Trophoblast cell (in vitro differentiated cells and primary cell): ENCODE data around the gene ARHGEF10L.

Experiments used
- DNase-seq, 2 donors: peaks; one replicate each; pipeline ENCODE4 v3.0.0-alpha.2; 2016
- H2AFZ ChIP-seq: 2 replicates; pipeline ENCODE4 v1.6.1; 2013; ENCODE audit warnings: low read length, moderate library complexity, mild to moderate bottlenecking; ENCODE audit not compliant: insufficient read depth, poor library complexity
- H2AK5ac ChIP-seq: 2 replicates; pipeline ENCODE4 v1.6.1; 2013; ENCODE audit warnings: mild to moderate bottlenecking, low read length
- H2BK120ac ChIP-seq: 2 replicates; pipeline ENCODE4 v1.6.1; 2013; ENCODE audit warnings: low read length, mild to moderate bottlenecking, moderate library complexity; ENCODE audit not compliant: insufficient read depth, poor library complexity
- H2BK12ac ChIP-seq: 2 replicates; pipeline ENCODE4 v1.6.1; 2013; ENCODE audit warnings: mild to moderate bottlenecking, low read length, moderate library complexity
- H2BK5ac ChIP-seq: 2 replicates; pipeline ENCODE4 v1.6.1; 2013; ENCODE audit warnings: low read length, low read depth, moderate library complexity, mild to moderate bottlenecking; ENCODE audit not compliant: poor library complexity
- H3K14ac ChIP-seq: 2 replicates; pipeline ENCODE4 v1.6.1; 2013; ENCODE audit warnings: mild to moderate bottlenecking, low read length
- H3K18ac ChIP-seq: 2 replicates; pipeline ENCODE4 v1.6.1; 2013; ENCODE audit warnings: mild to moderate bottlenecking, low read length
- H3K23ac ChIP-seq: 2 replicates; pipeline ENCODE4 v1.6.1; 2013; ENCODE audit warnings: low read length
- H3K27ac ChIP-seq: 2 replicates; pipeline ENCODE4 v1.5.1; 2013; ENCODE audit warnings: low read depth, mild to moderate bottlenecking, inconsistent platforms, low read length, moderate library complexity
- H3K27me3 ChIP-seq: 2 replicates; pipeline ENCODE4 v1.6.1; 2013; ENCODE audit warnings: inconsistent platforms, mild to moderate bottlenecking, low read length, moderate library complexity; ENCODE audit not compliant: insufficient read depth
- H3K36me3 ChIP-seq, 2 experiments: 1 replicate in 1 of 2; 2 replicates in 1 of 2; pipeline ENCODE4 v1.6.1; 2013; ENCODE audit warnings: low read length in 2 of 2, mild to moderate bottlenecking in 2 of 2, moderate library complexity in 1 of 2; ENCODE audit not compliant: insufficient read depth in 2 of 2, control insufficient read depth in 1 of 2
- H3K4ac ChIP-seq: 2 replicates; pipeline ENCODE4 v1.6.1; 2013; ENCODE audit warnings: low read depth, mild to moderate bottlenecking, low read length, moderate library complexity
- H3K4me1 ChIP-seq, 2 experiments: 1 replicate in 1 of 2; 2 replicates in 1 of 2; pipeline ENCODE4 v1.6.1; 2013; ENCODE audit warnings: low read length in 2 of 2, mild to moderate bottlenecking in 2 of 2, moderate library complexity in 1 of 2; ENCODE audit not compliant: insufficient read depth in 2 of 2, control insufficient read depth in 1 of 2
- H3K4me2 ChIP-seq: 2 replicates; pipeline ENCODE4 v1.6.1; 2013; ENCODE audit warnings: inconsistent platforms, mild to moderate bottlenecking, low read length, moderate library complexity
- H3K4me3 ChIP-seq: 2 replicates; pipeline ENCODE4 v1.5.1; 2013; ENCODE audit warnings: mild to moderate bottlenecking, low read depth, low read length, inconsistent platforms
- H3K79me1 ChIP-seq: one replicate; pipeline ENCODE4 v1.6.1; 2013; ENCODE audit warnings: low read length
- H3K79me2 ChIP-seq: 2 replicates; pipeline ENCODE4 v1.6.1; 2013; ENCODE audit warnings: low read length, mild to moderate bottlenecking; ENCODE audit not compliant: control insufficient read depth, insufficient read depth, poor library complexity
- H3K9ac ChIP-seq: 2 replicates; pipeline ENCODE4 v1.6.1; 2013; ENCODE audit warnings: mild to moderate bottlenecking, low read length
- H3K9me3 ChIP-seq: 2 replicates; pipeline ENCODE4 v1.6.1; 2013; ENCODE audit warnings: low read depth, mild to moderate bottlenecking, control low read depth, inconsistent platforms, low read length; ENCODE audit not compliant: insufficient read depth
- H4K12ac ChIP-seq: 2 replicates; pipeline ENCODE4 v1.6.1; 2013; ENCODE audit warnings: low read depth, mild to moderate bottlenecking, low read length, moderate library complexity
- H4K8ac ChIP-seq: 2 replicates; pipeline ENCODE4 v1.6.1; 2013; ENCODE audit warnings: low read depth, mild to moderate bottlenecking, low read length, moderate library complexity
- H4K91ac ChIP-seq: one replicate; pipeline ENCODE4 v1.6.1; 2013; ENCODE audit warnings: low read depth, mild to moderate bottlenecking, low read length, moderate library complexity
- WGBS: extraction: QIAGEN DNeasy Blood & Tissue Kit; methylation state at CpG from one replicate; pipeline ENCODE4 v1.1.7; 2013; ENCODE audit warnings: missing lambda C conversion rate; ENCODE audit not compliant: insufficient read length, insufficient coverage; ENCODE audit errors: extremely low coverage; 5-methylcytosine and 5-hydroxymethylcytosine counted together

ARHGEF10L gene

DNA sequence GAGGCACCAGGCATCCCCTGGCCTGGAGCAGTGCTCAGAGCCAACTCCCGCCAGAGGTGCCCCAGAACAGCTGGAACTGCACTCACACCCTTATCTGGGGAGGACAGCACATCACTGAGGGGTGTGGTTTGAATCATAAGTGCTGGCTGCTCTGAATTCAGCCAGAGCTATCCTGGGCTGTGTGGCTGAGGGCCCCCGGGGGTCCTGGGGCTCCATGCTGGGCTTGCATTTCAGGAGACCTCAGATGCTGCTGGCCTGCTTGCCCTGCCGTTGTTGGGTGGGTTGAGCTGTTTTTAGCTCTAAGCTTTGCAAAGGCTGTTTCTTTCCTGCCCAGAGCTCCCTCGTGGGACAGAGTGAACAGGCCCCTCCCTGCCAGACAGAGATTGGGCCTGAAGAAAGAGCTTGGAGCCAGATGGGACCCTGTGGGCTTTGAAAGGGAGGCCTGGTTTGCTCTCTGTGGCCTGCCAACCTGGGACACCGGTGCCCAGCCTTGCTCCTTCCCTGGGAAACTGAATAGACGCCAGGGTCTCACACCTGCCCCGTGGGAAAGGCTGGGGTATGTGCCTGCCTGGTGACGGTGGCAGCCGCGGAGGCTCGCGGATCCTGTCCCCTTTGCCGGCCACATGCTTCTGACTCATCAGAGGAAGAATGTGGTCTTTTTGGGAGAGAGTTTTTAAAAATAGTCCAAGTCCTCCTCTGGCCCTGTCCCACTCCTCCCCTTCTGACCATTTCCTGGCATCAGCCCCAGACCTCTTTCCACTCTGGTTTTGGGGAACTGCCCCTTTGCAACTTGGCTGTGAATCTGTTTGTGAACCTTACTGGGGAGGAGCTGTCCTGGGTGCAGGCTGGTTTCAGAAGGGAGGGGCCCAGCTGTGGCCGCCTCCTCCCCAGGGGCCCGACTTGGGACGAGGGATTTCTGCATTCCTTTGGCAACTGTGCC, 30.0 kb downstream of the ARHGEF10L start:
- Histone ChIP-seq H4K8ac (peak overlapping the region; percentile 39), H3K4me1 (peaks cover 29 to 30% of the 10 kb centered on the region in 2 experiments), H2AFZ (peak overlapping the region; percentile 8), H3K4me2 (peak overlapping the region; percentile 32), H3K18ac (peak overlapping the region; percentile 26), H2BK12ac (peak overlapping the region; percentile 38), H3K23ac (no peak overlapping the region), H4K12ac (no peak overlapping the region), H3K14ac (peak overlapping the region; percentile 45), H3K9ac (no peak overlapping the region), H3K36me3 (no peaks in the 10 kb centered on the region), H4K91ac (peak overlapping the region; percentile 77), H2BK5ac (peak overlapping the region; percentile 59), H3K27me3 (no peaks in the 10 kb centered on the region), H2BK120ac (peak overlapping the region; percentile 27), H3K79me2 (no peaks in the 10 kb centered on the region), H3K79me1 (peaks cover 10% of the 10 kb centered on the region), H3K4me3 (no peak overlapping the region), H3K9me3 (peaks cover 2% of the 10 kb centered on the region), H2AK5ac (peak overlapping the region; percentile 8), H3K4ac (peak overlapping the region; percentile 6), H3K27ac (peak overlapping the region; percentile 48)
- WGBS = no CpG with 5 or more reads among the region's 16 CpGs
- peak; percentile 36 to 66 for DNase-seq

- Histone ChIP-seq H3K4me2 (peak overlapping the region; percentile 32), H3K27me3 (no peaks in the 10 kb centered on the region), H2BK5ac (no peak overlapping the region), H3K14ac (peak overlapping the region; percentile 45), H3K27ac (peak overlapping the region; percentile 14), H2AK5ac (no peak overlapping the region), H4K12ac (no peak overlapping the region), H3K9me3 (peaks cover 2% of the 10 kb centered on the region), H3K4ac (peak overlapping the region; percentile 6), H3K79me2 (no peaks in the 10 kb centered on the region), H3K79me1 (peaks cover 10% of the 10 kb centered on the region), H4K91ac (peak overlapping the region; percentile 50), H3K36me3 (no peaks in the 10 kb centered on the region), H3K23ac (no peak overlapping the region), H3K18ac (peak overlapping the region; percentile 32), H4K8ac (no peak overlapping the region), H2BK12ac (peak overlapping the region; percentile 17), H2BK120ac (peak overlapping the region; percentile 9), H2AFZ (no peak overlapping the region), H3K4me3 (no peak overlapping the region), H3K4me1 (peaks cover 36% of the 10 kb centered on the region in 2 experiments), H3K9ac (no peak overlapping the region)
- no peak for DNase-seq
- WGBS = no CpG with 5 or more reads among the region's 3 CpGs
Observed at GRCh38 chr1:17570228-17570627, 30.7 kb downstream of the ARHGEF10L start.

GRCh38 chr1:17572264-17572985, 32.9 kb downstream of the ARHGEF10L start:
- no CpG with 5 or more reads among the region's 9 CpGs for WGBS
- no peak overlapping the region for H3K27ac ChIP-seq
- H4K8ac ChIP-seq = no peak overlapping the region
- H3K23ac ChIP-seq = no peak overlapping the region
- peak overlapping the region; percentile 0 for H2AK5ac ChIP-seq
- H3K4me1 ChIP-seq = peaks cover 42 to 43% of the 10 kb centered on the region in 2 experiments
- no peak overlapping the region for H2BK120ac ChIP-seq
- no peaks in the 10 kb centered on the region for H3K36me3 ChIP-seq
- H3K4me2 ChIP-seq = no peak overlapping the region
- H3K79me1 ChIP-seq = peaks cover 10% of the 10 kb centered on the region
- no peak overlapping the region for H4K12ac ChIP-seq
- H3K79me2 ChIP-seq = no peaks in the 10 kb centered on the region
- H4K91ac ChIP-seq = no peak overlapping the region
- H2AFZ ChIP-seq = no peak overlapping the region
- DNase-seq = no peak
- no peak overlapping the region for H2BK12ac ChIP-seq
- H2BK5ac ChIP-seq = no peak overlapping the region
- no peak overlapping the region for H3K9ac ChIP-seq
- H3K27me3 ChIP-seq = no peaks in the 10 kb centered on the region
- H3K9me3 ChIP-seq = peaks cover 2% of the 10 kb centered on the region
- no peak overlapping the region for H3K14ac ChIP-seq
- no peak overlapping the region for H3K18ac ChIP-seq
- H3K4me3 ChIP-seq = no peak overlapping the region
- no peak overlapping the region for H3K4ac ChIP-seq

- H3K27me3 ChIP-seq = no peaks in the 10 kb centered on the region
- H3K4me3 ChIP-seq = no peak overlapping the region
- no peak overlapping the region for H3K14ac ChIP-seq
- no peak overlapping the region for H2BK5ac ChIP-seq
- WGBS = no CpG with 5 or more reads among the region's 10 CpGs
- no peak overlapping the region for H3K27ac ChIP-seq
- no peak overlapping the region for H3K18ac ChIP-seq
- no peak overlapping the region for H4K12ac ChIP-seq
- no peaks in the 10 kb centered on the region for H3K79me2 ChIP-seq
- peak overlapping the region; percentile 38 for H2AK5ac ChIP-seq
- no peak overlapping the region for H4K8ac ChIP-seq
- peak overlapping the region; percentile 24 for H3K4ac ChIP-seq
- H3K9me3 ChIP-seq = peaks cover 2% of the 10 kb centered on the region
- no peak overlapping the region for H3K9ac ChIP-seq
- H4K91ac ChIP-seq = peak overlapping the region; percentile 40
- no peak overlapping the region for H3K4me2 ChIP-seq
- peaks cover 41 to 42% of the 10 kb centered on the region in 2 experiments for H3K4me1 ChIP-seq
- no peaks in the 10 kb centered on the region for H3K36me3 ChIP-seq
- H3K23ac ChIP-seq = no peak overlapping the region
- H2BK120ac ChIP-seq = no peak overlapping the region
- H3K79me1 ChIP-seq = peaks cover 10% of the 10 kb centered on the region
- no peak overlapping the region for H2BK12ac ChIP-seq
- H2AFZ ChIP-seq = no peak overlapping the region
- no peak for DNase-seq
Observed at GRCh38 chr1:17573518-17574041, 34.1 kb downstream of the ARHGEF10L start.
